ENCODE results near the gene IL26. TPM values are rescaled to one million over a fixed set of nuclear protein-coding genes. Genes with fewer than 3 reads are reported as not detected.
"Not testable (repeated sequence)": the region's sequence is repeated elsewhere in the genome, so short reads cannot be mapped to it uniquely, and the experiment has no call there.

IL26 gene
- total RNA-seq, 6 donors from 2014 or later = not detected

- no peaks in the 10 kb centered on the region for H3K4me1 ChIP-seq
- H3K27me3 ChIP-seq = no peaks in the 10 kb centered on the region
- no peaks in the 10 kb centered on the region for H3K9me3 ChIP-seq
- TF ChIP-seq POLR2A (IDR thresholded peaks at IDR 0.05) = no peak
- no peak for TF ChIP-seq CTCF (IDR thresholded peaks at IDR 0.05)
- no peak for TF ChIP-seq POLR2AphosphoS5 (IDR thresholded peaks at IDR 0.05)
- TF ChIP-seq EP300 (IDR thresholded peaks at IDR 0.05) = no peak
- ATAC-seq (ENCODE audit: low FRiP score in 2 of 2) (no peak), DNase-seq (no peak)
- H3K4me3 ChIP-seq = no peak overlapping the region
- no peak overlapping the region for H3K27ac ChIP-seq
- H3K36me3 ChIP-seq = no peaks in the 10 kb centered on the region
- 53 to 76% methylated on average over 3 of the region's 3 CpGs for WGBS, 2 donors
Measured at GRCh38 chr12:68178774-68179439, 46.7 kb downstream of the IL26 start.

- Histone ChIP-seq H3K4me1 (no peaks in the 10 kb centered on the region), H3K9me3 (no peaks in the 10 kb centered on the region), H3K4me3 (no peak overlapping the region), H3K36me3 (no peaks in the 10 kb centered on the region), H3K27ac (no peak overlapping the region), H3K27me3 (no peaks in the 10 kb centered on the region)
- TF ChIP-seq CTCF (IDR thresholded peaks at IDR 0.05) = no peak
- TF ChIP-seq POLR2A (IDR thresholded peaks at IDR 0.05) = no peak
- TF ChIP-seq EP300 (IDR thresholded peaks at IDR 0.05) = no peak
- no peak for TF ChIP-seq POLR2AphosphoS5 (IDR thresholded peaks at IDR 0.05)
- no peak for DNase-seq
- ATAC-seq (ENCODE audit: low FRiP score in 2 of 2) = no peak
Measured at GRCh38 chr12:68178184-68178583, 47.4 kb downstream of the IL26 start.

GRCh38 chr12:68177562-68177961 lies 48.0 kb downstream of the IL26 start:
- Histone ChIP-seq H3K4me1 (no peaks in the 10 kb centered on the region), H3K27me3 (no peaks in the 10 kb centered on the region), H3K36me3 (no peaks in the 10 kb centered on the region), H3K27ac (no peak overlapping the region), H3K9me3 (no peaks in the 10 kb centered on the region), H3K4me3 (no peak overlapping the region)
- 81 to 89% methylated on average over 2 of the region's 2 CpGs for WGBS, 2 donors
- no peak for DNase-seq
- TF ChIP-seq POLR2A (IDR thresholded peaks at IDR 0.05) (no peak), POLR2AphosphoS5 (IDR thresholded peaks at IDR 0.05) (no peak), EP300 (IDR thresholded peaks at IDR 0.05) (no peak), CTCF (IDR thresholded peaks at IDR 0.05) (no peak)
- no peak for ATAC-seq (ENCODE audit: low FRiP score in 2 of 2)

GRCh38 chr12:68176257-68176656 lies 49.4 kb downstream of the IL26 start:
- Histone ChIP-seq H3K27ac (no peak overlapping the region), H3K4me3 (no peak overlapping the region), H3K36me3 (no peaks in the 10 kb centered on the region), H3K9me3 (no peaks in the 10 kb centered on the region), H3K27me3 (no peaks in the 10 kb centered on the region), H3K4me1 (no peaks in the 10 kb centered on the region)
- no peak for TF ChIP-seq CTCF (IDR thresholded peaks at IDR 0.05)
- TF ChIP-seq POLR2AphosphoS5 (IDR thresholded peaks at IDR 0.05) = no peak
- DNase-seq = no peak
- no peak for ATAC-seq (ENCODE audit: low FRiP score in 2 of 2)

- WGBS, 2 donors = 28 to 53% methylated on average over 4 of the region's 4 CpGs
- no peaks in the 10 kb centered on the region for H3K4me1 ChIP-seq
- H3K36me3 ChIP-seq = no peaks in the 10 kb centered on the region
- H3K4me3 ChIP-seq = no peak overlapping the region
- no peak overlapping the region for H3K27ac ChIP-seq
- no peaks in the 10 kb centered on the region for H3K9me3 ChIP-seq
- no peak for ATAC-seq (ENCODE audit: low FRiP score in 2 of 2)
- no peak for DNase-seq
- TF ChIP-seq EP300 (IDR thresholded peaks at IDR 0.05) = no peak
- no peak for TF ChIP-seq POLR2A (IDR thresholded peaks at IDR 0.05)
- TF ChIP-seq CTCF (IDR thresholded peaks at IDR 0.05) = no peak
- no peak for TF ChIP-seq POLR2AphosphoS5 (IDR thresholded peaks at IDR 0.05)
- H3K27me3 ChIP-seq = no peaks in the 10 kb centered on the region
Measured at GRCh38 chr12:68175557-68176061, 50.0 kb downstream of the IL26 start.

GRCh38 chr12:68174761-68175160 lies 50.8 kb downstream of the IL26 start:
- ATAC-seq (ENCODE audit: low FRiP score in 2 of 2); H3K27ac ChIP-seq; H3K9me3 ChIP-seq; H3K4me1 ChIP-seq; H3K27me3 ChIP-seq; H3K4me3 ChIP-seq; DNase-seq; H3K36me3 ChIP-seq: not testable (repeated sequence)
- 87 to 96% methylated on average over 3 of the region's 3 CpGs for WGBS, 2 donors

Data from upper lobe of left lung (tissue), 6 donors.